ACC112 (cell line): ENCODE measurements around the gene ITLN1.

Experiments
- H2AFZ ChIP-seq: fragments of 200-600 bp; sonication (generic); one replicate; pipeline ENCODE4 v1.6.0; 2017; ENCODE audit warnings: antibody characterized with exemption, low read length; ENCODE audit not compliant: unreplicated experiment
- H3K27ac ChIP-seq: fragments of 200-600 bp; sonication (generic); 2 replicates; pipeline ENCODE4 v1.5.1; 2014; ENCODE audit warnings: low read depth, mild to moderate bottlenecking, antibody characterized with exemption, low read length, moderate library complexity
- H3K27me3 ChIP-seq: fragments of 200-600 bp; sonication (generic); 2 replicates; pipeline ENCODE4 v1.6.1; 2014; ENCODE audit warnings: mild to moderate bottlenecking, antibody characterized with exemption, low read length, moderate library complexity, mixed read lengths; ENCODE audit not compliant: insufficient read depth
- H3K36me3 ChIP-seq: fragments of 200-600 bp; sonication (generic); 2 replicates; pipeline ENCODE4 v1.6.1; 2016; ENCODE audit warnings: mild to moderate bottlenecking, antibody characterized with exemption, low read length, moderate library complexity, mixed read lengths; ENCODE audit not compliant: insufficient read depth
- H3K4me1 ChIP-seq: fragments of 200-600 bp; sonication (generic); one replicate; pipeline ENCODE4 v1.6.1; 2016; ENCODE audit warnings: low read length, mixed read lengths; ENCODE audit not compliant: insufficient read depth, unreplicated experiment, control insufficient read depth
- H3K4me3 ChIP-seq: fragments of 200-600 bp; sonication (generic); 2 replicates; pipeline ENCODE4 v1.5.1; 2014; ENCODE audit warnings: mild to moderate bottlenecking, low read depth, low read length
- H3K79me2 ChIP-seq: fragments of 200-600 bp; sonication (generic); one replicate; pipeline ENCODE4 v1.6.0; 2016; ENCODE audit warnings: low read length; ENCODE audit not compliant: control insufficient read depth, unreplicated experiment, insufficient read depth

Gene ITLN1

DNA sequence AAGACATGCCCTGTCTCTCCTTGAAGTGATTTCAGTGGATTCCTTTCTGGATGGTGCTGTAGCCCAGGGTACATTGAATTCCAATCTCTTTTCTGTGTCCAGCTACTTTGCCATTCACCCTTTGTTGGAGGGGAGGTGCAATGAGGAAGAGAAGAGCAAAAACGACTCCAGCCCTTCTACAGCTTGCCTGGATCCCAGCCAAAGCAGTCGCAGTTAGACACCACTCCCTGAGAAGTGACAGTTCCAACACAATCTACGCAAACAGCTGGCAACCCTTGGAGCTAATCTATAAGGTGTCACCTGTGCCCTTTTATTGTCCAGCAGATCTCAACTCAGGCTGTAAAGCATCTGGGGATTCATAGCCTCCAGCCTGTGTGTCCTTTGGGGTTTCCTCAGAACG, 26.9 kb downstream of the ITLN1 start:
- Histone ChIP-seq H3K79me2 (no peaks in the 10 kb centered on the region), H3K27me3 (peaks cover 19% of the 10 kb centered on the region), H3K36me3 (no peaks in the 10 kb centered on the region), H2AFZ (no peak overlapping the region), H3K27ac (no peak overlapping the region), H3K4me3 (no peak overlapping the region), H3K4me1 (no peaks in the 10 kb centered on the region)

DNA sequence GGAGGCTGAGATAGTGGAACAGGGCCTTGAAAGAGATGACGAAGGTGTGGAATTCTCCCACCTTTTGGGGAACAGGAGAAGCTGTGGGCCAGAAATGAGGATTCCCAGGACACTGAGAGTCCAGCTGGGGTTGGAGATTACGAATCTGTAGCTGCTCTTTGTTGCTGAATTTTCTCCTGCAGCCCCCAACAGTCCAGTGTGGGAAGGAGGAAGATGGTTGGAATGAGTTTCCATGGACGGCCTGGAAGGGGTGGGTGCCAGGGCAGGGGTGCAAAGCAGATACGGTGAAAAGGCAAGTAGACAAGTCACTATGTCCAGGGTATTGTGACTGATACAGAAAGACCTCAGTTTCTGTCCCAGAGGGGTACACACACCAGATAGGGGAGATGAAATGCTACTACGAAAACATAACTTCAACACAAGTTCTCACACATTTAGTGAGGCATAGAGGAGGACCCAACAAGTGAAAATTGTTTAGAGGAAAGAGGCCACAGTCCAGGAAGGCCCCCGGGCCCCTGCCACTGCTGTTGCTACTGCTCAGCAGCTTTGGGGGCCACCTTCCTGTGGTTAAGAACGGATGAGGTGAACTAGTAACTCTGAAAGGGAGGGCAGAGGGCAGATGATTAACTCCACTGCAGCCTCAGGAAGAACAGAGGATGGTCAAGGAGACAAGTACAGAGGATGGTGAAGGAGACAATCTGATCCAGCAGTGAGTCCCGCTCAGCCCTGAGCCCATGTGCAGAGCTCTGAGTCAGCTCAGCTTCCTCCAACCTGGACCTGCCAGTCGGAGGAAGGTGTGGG, 29.6 kb downstream of the ITLN1 start:
- Histone ChIP-seq H3K4me3 (no peak overlapping the region), H2AFZ (no peak overlapping the region), H3K36me3 (no peaks in the 10 kb centered on the region), H3K79me2 (no peaks in the 10 kb centered on the region), H3K4me1 (no peaks in the 10 kb centered on the region), H3K27me3 (peaks cover 20% of the 10 kb centered on the region), H3K27ac (no peak overlapping the region)

DNA sequence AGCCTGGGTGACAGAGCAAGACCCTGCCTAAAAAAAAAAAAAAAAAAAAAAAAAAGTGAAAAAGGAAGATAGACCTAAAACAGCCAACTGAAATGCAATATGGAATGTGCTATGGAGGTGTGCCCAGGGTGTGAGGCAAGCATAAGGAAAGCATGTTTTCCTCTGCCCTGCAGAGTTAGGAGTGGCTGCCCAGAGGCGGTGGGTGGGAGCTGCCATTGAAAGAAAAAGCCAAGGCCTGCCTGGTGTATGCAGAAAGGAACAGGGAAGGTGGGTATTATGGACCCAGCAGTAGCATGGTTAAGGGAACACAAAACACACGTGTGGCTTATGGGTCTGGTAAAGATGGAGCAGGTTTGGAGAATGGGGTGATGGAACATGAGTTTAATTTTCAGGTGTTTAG, 31.2 kb downstream of the ITLN1 start:
- H3K36me3 ChIP-seq: no peaks in the 10 kb centered on the region
- no peaks in the 10 kb centered on the region for H3K4me1 ChIP-seq
- H3K27ac ChIP-seq: no peak overlapping the region
- no peak overlapping the region for H3K4me3 ChIP-seq
- H2AFZ ChIP-seq: no peak overlapping the region
- H3K79me2 ChIP-seq: no peaks in the 10 kb centered on the region
- H3K27me3 ChIP-seq: peaks cover 20% of the 10 kb centered on the region

DNA sequence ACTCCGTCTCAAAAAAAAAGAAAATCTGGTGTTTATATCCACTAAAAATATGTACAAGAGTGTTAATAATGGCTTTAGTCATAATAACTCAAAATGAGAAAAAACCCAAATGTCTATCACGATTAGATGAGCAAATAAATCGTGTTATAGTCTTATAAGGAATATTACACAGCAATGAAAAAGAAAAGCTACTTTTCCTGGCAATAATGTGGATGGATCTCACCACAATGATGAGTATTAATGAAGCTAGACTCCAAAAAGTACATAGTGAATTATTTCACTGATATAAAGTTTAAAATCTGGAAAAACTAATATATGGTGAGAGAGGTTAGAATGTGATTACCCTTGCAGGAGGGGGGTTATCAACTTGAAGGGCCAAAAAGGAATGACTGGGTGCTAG, 32.0 kb downstream of the ITLN1 start:
- Histone ChIP-seq H3K4me1 (no peaks in the 10 kb centered on the region), H3K4me3 (no peak overlapping the region), H3K36me3 (no peaks in the 10 kb centered on the region), H3K79me2 (no peaks in the 10 kb centered on the region), H3K27ac (no peak overlapping the region), H2AFZ (no peak overlapping the region), H3K27me3 (peaks cover 20% of the 10 kb centered on the region)

DNA sequence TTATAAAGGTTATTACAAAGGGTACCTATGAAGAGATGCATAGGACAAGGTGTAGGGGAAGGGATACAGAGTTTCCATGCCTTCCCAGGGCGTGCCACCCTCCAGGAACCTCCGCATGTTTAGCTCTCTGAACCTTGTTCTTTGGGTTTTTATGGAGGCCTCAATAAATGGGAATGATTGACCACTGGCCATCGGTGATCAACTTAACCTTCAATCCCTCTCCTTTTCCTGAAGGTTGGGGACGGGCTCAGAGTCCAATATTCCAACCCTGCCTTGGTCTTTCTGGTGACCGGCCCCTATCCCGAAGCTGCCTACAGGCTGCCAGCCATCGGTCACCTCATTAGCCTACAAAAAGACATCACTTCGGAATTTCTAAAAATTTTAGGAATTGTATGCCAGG, 34.0 kb downstream of the ITLN1 start:
- Histone ChIP-seq H3K79me2 (no peaks in the 10 kb centered on the region), H3K27me3 (peaks cover 18% of the 10 kb centered on the region), H2AFZ (no peak overlapping the region), H3K36me3 (no peaks in the 10 kb centered on the region), H3K4me3 (no peak overlapping the region), H3K4me1 (no peaks in the 10 kb centered on the region), H3K27ac (no peak overlapping the region)

DNA sequence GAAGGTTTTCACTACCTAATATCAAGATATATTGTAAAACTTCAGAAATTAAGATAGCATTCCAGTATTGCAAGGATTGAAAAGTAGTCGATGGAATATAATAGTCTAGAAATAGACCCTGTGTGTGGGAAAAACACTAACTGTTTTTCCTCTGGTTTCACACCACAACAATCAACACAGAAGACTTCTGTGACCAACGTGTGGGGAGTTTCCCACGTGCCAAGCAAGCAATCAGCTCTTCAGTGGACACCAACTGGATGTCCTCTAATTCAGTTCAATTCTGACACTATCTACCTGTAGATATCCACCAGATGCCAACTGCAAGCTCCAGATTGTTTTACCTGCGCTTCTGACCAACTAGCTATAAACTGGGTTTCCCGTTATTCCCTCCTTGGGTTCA, 34.4 kb downstream of the ITLN1 start:
- Histone ChIP-seq H3K79me2 (no peaks in the 10 kb centered on the region), H2AFZ (no peak overlapping the region), H3K4me1 (no peaks in the 10 kb centered on the region), H3K4me3 (no peak overlapping the region), H3K36me3 (no peaks in the 10 kb centered on the region), H3K27ac (no peak overlapping the region), H3K27me3 (peaks cover 18% of the 10 kb centered on the region)

DNA sequence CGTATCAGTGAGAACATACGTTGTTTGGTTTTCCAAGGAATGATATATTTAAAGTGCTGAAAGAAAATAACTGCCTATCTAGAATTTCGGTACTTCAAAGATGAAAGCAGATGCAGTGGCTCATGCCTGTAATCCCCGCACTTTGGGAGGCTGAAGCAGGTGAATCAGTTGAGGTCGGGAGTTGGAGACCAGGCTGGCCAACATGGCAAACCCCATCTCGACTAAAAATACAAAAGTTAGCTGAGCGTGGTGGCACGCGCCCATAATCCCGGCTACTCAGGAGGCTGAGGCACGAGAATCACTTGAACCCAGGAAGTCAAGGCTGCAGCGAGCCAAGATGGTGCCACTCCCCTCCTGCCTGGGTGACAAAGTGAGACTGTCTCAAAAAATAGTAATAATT, 38.7 kb downstream of the ITLN1 start:
- no peaks in the 10 kb centered on the region for H3K4me1 ChIP-seq
- H2AFZ ChIP-seq: no peak overlapping the region
- peaks cover 19% of the 10 kb centered on the region for H3K27me3 ChIP-seq

DNA sequence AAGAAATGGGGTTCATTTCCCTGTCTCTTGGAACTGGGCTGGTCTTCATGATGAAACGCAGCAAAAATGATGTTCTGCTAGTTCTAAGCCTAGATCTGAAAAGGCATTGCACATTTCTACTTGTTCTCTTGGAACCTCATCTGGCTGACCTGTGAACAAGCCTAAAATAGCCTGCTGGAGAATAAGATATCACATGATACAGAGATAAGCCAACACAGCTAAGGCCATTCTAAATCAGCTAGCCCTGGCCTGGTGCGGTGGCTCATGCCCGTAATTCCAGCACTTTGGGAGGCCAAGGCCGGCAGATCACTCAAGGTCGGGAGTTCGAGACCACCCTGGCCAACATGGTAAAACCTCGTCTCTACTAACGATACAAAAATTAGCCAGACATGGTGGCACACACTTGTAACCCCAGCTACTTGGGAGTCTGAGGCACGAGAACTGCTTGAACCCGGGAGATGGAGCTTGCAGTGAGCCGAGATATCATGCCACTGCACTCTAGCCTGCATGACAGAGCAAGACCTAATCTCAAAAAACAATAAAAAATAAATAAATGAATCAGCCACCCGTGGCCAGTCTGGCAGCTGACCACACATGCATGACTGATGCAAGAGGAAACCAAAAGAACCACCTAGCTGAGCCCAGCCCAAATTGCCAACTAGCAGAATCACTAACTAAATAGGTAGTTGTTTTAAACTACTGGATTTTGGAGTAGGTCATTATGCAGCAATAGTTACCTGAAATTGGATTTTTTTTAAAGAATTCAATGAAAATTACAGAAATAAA, 40.3 kb downstream of the ITLN1 start:
- H3K4me1 ChIP-seq: no peaks in the 10 kb centered on the region
- H3K4me3 ChIP-seq: no peak overlapping the region
- H3K79me2 ChIP-seq: no peaks in the 10 kb centered on the region
- no peaks in the 10 kb centered on the region for H3K36me3 ChIP-seq
- no peak overlapping the region for H2AFZ ChIP-seq
- H3K27me3 ChIP-seq: peaks cover 19% of the 10 kb centered on the region; the same call in 1 of the 2 replicates
- H3K27ac ChIP-seq: no peak overlapping the region

More for the DNA sequence above, 38.7 kb downstream of the ITLN1 start:
- H3K27ac ChIP-seq: no peak overlapping the region
- no peak overlapping the region for H3K4me3 ChIP-seq
- no peaks in the 10 kb centered on the region for H3K79me2 ChIP-seq
- no peaks in the 10 kb centered on the region for H3K36me3 ChIP-seq

DNA sequence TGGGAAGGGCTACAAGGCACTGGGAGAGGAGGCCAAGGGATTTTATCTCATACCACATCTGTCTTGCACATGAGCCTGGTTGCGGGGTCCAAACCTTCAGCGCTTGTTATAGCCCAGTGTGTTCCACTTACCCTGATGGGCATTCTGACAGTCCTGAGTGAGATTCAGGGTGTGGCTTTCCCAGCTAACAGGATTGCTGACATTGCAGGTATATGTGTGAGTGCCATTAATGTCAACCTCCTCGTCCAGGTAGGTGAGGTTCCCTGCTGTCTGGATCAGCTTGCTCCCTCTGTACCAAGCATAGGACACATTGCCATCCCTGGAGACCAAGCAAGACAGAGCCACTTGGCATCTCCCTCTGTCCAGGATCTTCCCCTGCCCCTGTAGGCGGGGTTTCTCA, 43.9 kb downstream of the ITLN1 start:
- Histone ChIP-seq H2AFZ (no peak overlapping the region), H3K36me3 (no peaks in the 10 kb centered on the region), H3K4me3 (no peak overlapping the region), H3K79me2 (no peaks in the 10 kb centered on the region), H3K4me1 (no peaks in the 10 kb centered on the region), H3K27me3 (peaks cover 20% of the 10 kb centered on the region; the same call in 1 of the 2 replicates), H3K27ac (no peak overlapping the region)

DNA sequence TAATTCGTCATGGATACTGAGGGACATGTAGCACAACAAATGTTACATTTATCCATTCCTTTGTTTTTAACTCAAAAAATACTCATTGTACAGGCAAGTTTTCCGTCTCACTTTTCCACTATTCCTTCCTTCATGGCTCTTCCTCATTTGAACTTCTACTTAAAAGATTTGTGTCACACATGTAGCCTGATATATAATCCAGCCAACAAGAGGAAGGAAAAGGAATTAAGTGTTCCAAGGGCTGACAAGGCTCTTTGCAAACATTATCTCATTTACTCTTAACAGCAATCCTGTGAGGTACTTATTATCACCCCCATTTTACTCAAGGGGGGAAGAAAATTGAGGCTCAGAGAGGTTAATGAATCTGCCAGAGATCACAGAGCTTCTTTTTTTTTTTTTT, 45.2 kb downstream of the ITLN1 start:
- Histone ChIP-seq H3K79me2 (no peaks in the 10 kb centered on the region), H3K4me1 (no peaks in the 10 kb centered on the region)

DNA sequence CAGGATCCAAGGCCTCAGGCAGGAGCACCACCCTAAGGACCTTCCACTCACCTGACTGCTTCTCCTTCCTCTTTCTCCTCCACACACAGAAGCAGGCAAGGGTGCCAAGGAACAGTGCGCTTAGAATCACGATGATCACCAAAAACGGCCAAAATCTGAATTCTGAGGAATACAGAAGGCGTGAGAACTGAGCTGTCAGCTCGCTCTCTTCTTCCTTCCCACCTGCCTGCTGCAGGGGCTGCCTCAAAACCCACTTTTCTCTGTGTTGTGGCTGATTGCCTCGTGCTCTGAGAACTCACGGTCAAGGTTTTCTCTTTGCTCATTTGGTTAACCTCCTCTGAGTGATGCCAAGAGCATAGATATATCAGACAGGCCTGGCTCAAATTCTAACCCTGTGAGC, 46.1 kb downstream of the ITLN1 start:
- no peak overlapping the region for H3K4me3 ChIP-seq
- no peak overlapping the region for H3K27ac ChIP-seq
- H3K79me2 ChIP-seq: no peaks in the 10 kb centered on the region
- H3K36me3 ChIP-seq: no peaks in the 10 kb centered on the region
- H3K4me1 ChIP-seq: no peaks in the 10 kb centered on the region
- no peak overlapping the region for H2AFZ ChIP-seq
- peaks cover 24% of the 10 kb centered on the region; the same call in 1 of the 2 replicates for H3K27me3 ChIP-seq

More for the DNA sequence above, 45.2 kb downstream of the ITLN1 start:
- Histone ChIP-seq H3K27me3 (peaks cover 27% of the 10 kb centered on the region; the same call in 1 of the 2 replicates), H3K36me3 (no peaks in the 10 kb centered on the region), H3K4me3 (no peak overlapping the region), H3K27ac (no peak overlapping the region), H2AFZ (no peak overlapping the region)
